PC-3 (cell line): Measurements from ENCODE around the gene KRTAP2-2.

Experiments used
- CTCF ChIP-seq: fragments of 300-600 bp; sonication (generic); conservative IDR thresholded peaks from 2 replicates; pipeline ENCODE4 v1.5.1; 2017; ENCODE audit warnings: antibody characterized with exemption, low read depth, mild to moderate bottlenecking, low read length
- EZH2phosphoT487 ChIP-seq: fragments of 300-600 bp; sonication (generic); IDR thresholded peaks from 2 replicates; pipeline ENCODE4 v1.6.1; 2018; ENCODE audit warnings: mild to moderate bottlenecking, antibody characterized with exemption, low read length, borderline replicate concordance

DNA sequence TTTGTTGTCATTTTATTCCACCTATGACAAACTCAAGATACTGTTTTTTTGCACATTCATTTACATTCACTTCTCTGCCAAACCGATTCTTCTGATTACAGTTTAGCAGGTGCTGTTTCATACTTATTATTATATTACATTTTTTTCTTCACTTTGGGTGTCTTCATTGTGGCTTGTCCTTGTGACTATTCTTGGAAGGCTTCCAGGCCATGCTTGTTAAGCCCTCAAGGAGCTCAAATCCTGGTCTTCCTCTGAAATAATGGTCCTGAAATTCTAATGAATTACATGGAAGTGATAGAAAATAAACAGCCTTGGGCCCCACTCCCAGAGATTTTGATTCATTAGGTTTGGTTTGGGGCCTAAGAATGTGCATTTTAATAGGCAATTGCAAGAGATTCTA is 9.3 kb upstream of the KRTAP2-2 start:
- no peak for TF ChIP-seq CTCF
- TF ChIP-seq EZH2phosphoT487 = no peak
